Mammary epithelial cell (primary cell): ENCODE results near the gene CPED1.

Source experiments
- EZH2 ChIP-seq: IDR thresholded peaks from 2 replicates; pipeline ENCODE4 v1.6.1; 2012; ENCODE audit warnings: low read length, inconsistent platforms, borderline replicate concordance
- TF ChIP-seq, protein P1 (sequence below), 2 donors: IDR thresholded peaks in 1 of 2; conservative IDR thresholded peaks in 1 of 2; 2 replicates each; pipeline ENCODE4 v1.5.1; 2011 to 2012; ENCODE audit warnings: inconsistent platforms in 2 of 2, low read length in 2 of 2, mild to moderate bottlenecking in 2 of 2, control low read depth in 1 of 2, low read depth in 1 of 2; ENCODE audit not compliant: insufficient read depth in 1 of 2; ENCODE audit errors: extremely low read depth in 1 of 2

DNA sequence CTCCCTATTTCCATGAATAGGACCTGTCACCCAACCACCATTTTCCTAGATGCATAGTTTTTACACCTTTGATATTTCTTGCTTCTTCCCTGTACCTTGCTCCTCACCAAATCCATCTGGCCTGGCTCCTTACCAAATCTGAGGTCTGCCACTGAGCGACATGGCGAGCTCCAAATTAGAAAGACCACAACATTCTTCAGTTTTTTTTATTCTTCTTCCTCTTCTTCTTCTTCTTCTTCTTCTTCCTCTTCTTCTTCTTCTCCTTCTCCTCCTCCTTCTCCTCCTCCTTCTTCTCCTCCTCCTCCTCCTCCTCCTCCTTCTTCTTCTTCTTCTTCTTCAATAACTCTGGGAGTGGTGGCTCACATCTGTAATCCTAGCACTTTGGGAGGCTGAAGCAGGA lies 7.1 kb downstream of the CPED1 start:
- TF ChIP-seq, protein P1, sequence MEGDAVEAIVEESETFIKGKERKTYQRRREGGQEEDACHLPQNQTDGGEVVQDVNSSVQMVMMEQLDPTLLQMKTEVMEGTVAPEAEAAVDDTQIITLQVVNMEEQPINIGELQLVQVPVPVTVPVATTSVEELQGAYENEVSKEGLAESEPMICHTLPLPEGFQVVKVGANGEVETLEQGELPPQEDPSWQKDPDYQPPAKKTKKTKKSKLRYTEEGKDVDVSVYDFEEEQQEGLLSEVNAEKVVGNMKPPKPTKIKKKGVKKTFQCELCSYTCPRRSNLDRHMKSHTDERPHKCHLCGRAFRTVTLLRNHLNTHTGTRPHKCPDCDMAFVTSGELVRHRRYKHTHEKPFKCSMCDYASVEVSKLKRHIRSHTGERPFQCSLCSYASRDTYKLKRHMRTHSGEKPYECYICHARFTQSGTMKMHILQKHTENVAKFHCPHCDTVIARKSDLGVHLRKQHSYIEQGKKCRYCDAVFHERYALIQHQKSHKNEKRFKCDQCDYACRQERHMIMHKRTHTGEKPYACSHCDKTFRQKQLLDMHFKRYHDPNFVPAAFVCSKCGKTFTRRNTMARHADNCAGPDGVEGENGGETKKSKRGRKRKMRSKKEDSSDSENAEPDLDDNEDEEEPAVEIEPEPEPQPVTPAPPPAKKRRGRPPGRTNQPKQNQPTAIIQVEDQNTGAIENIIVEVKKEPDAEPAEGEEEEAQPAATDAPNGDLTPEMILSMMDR (conservative IDR thresholded peaks at IDR 0.05 in 1 of 2, IDR thresholded peaks at IDR 0.05 in 1 of 2; ENCODE audit: extremely low read depth in 1 of 2, insufficient read depth in 1 of 2, low read depth in 1 of 2, low read length in 2 of 2) = no peak
- TF ChIP-seq EZH2 = no peak
